GM23338 (cell line): Measurements from ENCODE around the gene CSTPP1. TPM values are rescaled to one million over a fixed set of nuclear protein-coding genes. Genes with fewer than 3 reads are reported as not detected.
A peak's percentile ranks its signal among the peaks of the same experiment; 100 is the strongest.

Experiments used
- ATAC-seq: fragments of 200-7000 bp; cut with Tn5 transposase; 3 replicates; pipeline ENCODE4 v1.9.1; 2020
- DNase-seq: peaks from one replicate; pipeline ENCODE4 v3.0.0-alpha.2; 2015; ENCODE audit warnings: low spot score
- H2AFZ ChIP-seq: fragments of 200-600 bp; sonication (generic); 2 replicates; pipeline ENCODE4 v1.8.0; 2016; ENCODE audit warnings: antibody characterized with exemption, mild to moderate bottlenecking, moderate library complexity
- H3F3A ChIP-seq: fragments of 200-600 bp; sonication (generic); replicated peaks from 2 replicates; pipeline ENCODE4 v1.8.0; 2017; ENCODE audit warnings: antibody characterized with exemption, mixed run types, low read depth
- H3K27ac ChIP-seq: fragments of 200-600 bp; sonication (generic); 2 replicates; pipeline ENCODE4 v1.6.1; 2016; ENCODE audit warnings: low read depth
- H3K27me3 ChIP-seq: fragments of 200-600 bp; sonication (generic); 2 replicates; pipeline ENCODE4 v1.8.0; 2016; ENCODE audit warnings: mild to moderate bottlenecking, mixed run types, moderate library complexity; ENCODE audit not compliant: insufficient read depth
- H3K36me3 ChIP-seq: fragments of 200-600 bp; sonication (generic); 2 replicates; pipeline ENCODE4 v1.8.0; 2016; ENCODE audit warnings: mild to moderate bottlenecking; ENCODE audit not compliant: insufficient read depth
- H3K4me1 ChIP-seq: fragments of 200-600 bp; sonication (generic); 2 replicates; pipeline ENCODE4 v1.8.0; 2016; ENCODE audit warnings: mild to moderate bottlenecking, moderate library complexity; ENCODE audit not compliant: insufficient read depth
- H3K4me2 ChIP-seq: fragments of 200-600 bp; sonication (generic); 2 replicates; pipeline ENCODE4 v1.7.1; 2017; ENCODE audit warnings: mixed run types
- H3K4me3 ChIP-seq: fragments of 200-600 bp; sonication (generic); 2 replicates; pipeline ENCODE4 v1.6.1; 2016; ENCODE audit warnings: mixed run types
- H3K79me2 ChIP-seq: fragments of 200-600 bp; sonication (generic); replicated peaks from 2 replicates; pipeline ENCODE4 v1.8.0; 2017; ENCODE audit warnings: mild to moderate bottlenecking; ENCODE audit not compliant: insufficient read depth
- H3K9me2 ChIP-seq: fragments of 200-600 bp; sonication (generic); 2 replicates; pipeline ENCODE4 v1.8.0; 2017; ENCODE audit not compliant: insufficient read depth
- H4K20me1 ChIP-seq: fragments of 200-600 bp; sonication (generic); replicated peaks from 2 replicates; pipeline ENCODE4 v1.8.0; 2017; ENCODE audit warnings: mild to moderate bottlenecking; ENCODE audit not compliant: insufficient read depth
- H3K27ac Mint-ChIP-seq: 2 replicates; pipeline ENCODE4 v1.8.0; 2020; ENCODE audit warnings: inconsistent platforms, mild to moderate bottlenecking, moderate library complexity, mixed read lengths
- H3K27me3 Mint-ChIP-seq: 3 replicates; pipeline ENCODE4 v1.8.0; 2022; ENCODE audit warnings: low read depth, mild to moderate bottlenecking, moderate library complexity, mixed read lengths, inconsistent platforms; ENCODE audit not compliant: insufficient read depth, poor library complexity
- H3K36me3 Mint-ChIP-seq: 3 replicates; pipeline ENCODE4 v1.8.0; 2021; ENCODE audit warnings: low read depth, mild to moderate bottlenecking, inconsistent platforms, moderate library complexity, mixed read lengths
- H3K4me1 Mint-ChIP-seq: 3 replicates; pipeline ENCODE4 v1.8.0; 2020; ENCODE audit warnings: mild to moderate bottlenecking, inconsistent platforms, mixed read lengths
- H3K4me3 Mint-ChIP-seq: 3 replicates; pipeline ENCODE4 v1.8.0; 2021; ENCODE audit warnings: moderate library complexity, mild to moderate bottlenecking, inconsistent platforms, mixed read lengths
- H3K9me3 Mint-ChIP-seq: 3 replicates; pipeline ENCODE4 v1.8.0; 2020; ENCODE audit warnings: moderate library complexity, mild to moderate bottlenecking, inconsistent platforms, mixed read lengths
- CREB1 ChIP-seq: fragments of 250-450 bp; sonication (Bioruptor Pico); IDR thresholded peaks from 2 replicates; pipeline ENCODE4 v1.5.0; 2020; ENCODE audit warnings: low read depth, mild to moderate bottlenecking, moderate library complexity
- EZH2 ChIP-seq: fragments of 200-600 bp; sonication (generic); IDR thresholded peaks from one replicate; pipeline ENCODE4 v1.8.0; 2017; ENCODE audit warnings: antibody characterized with exemption, mild to moderate bottlenecking, low read depth; ENCODE audit not compliant: unreplicated experiment
- EZH2phosphoT487 ChIP-seq: fragments of 200-600 bp; sonication (generic); IDR thresholded peaks from one replicate; pipeline ENCODE4 v1.8.1; 2018; ENCODE audit warnings: antibody characterized with exemption; ENCODE audit not compliant: unreplicated experiment
- JUNB ChIP-seq: IDR thresholded peaks from one replicate; pipeline ENCODE4 v1.6.1; 2016; ENCODE audit warnings: antibody characterized with exemption; ENCODE audit not compliant: unreplicated experiment
- NANOG ChIP-seq: IDR thresholded peaks from 2 replicates; pipeline ENCODE4 v1.6.1; 2016; ENCODE audit warnings: antibody characterized with exemption, borderline replicate concordance
- POLR2AphosphoS5 ChIP-seq: IDR thresholded peaks from 2 replicates; pipeline ENCODE4 v1.6.1; 2016; ENCODE audit warnings: antibody characterized with exemption, low read depth
- STAT1 ChIP-seq: IDR thresholded peaks from one replicate; pipeline ENCODE4 v1.6.1; 2016; ENCODE audit warnings: antibody characterized with exemption; ENCODE audit not compliant: unreplicated experiment
- ZNF114 ChIP-seq: fragments of 250-450 bp; sonication (Bioruptor Pico); IDR thresholded peaks from 2 replicates; pipeline ENCODE4 v1.5.0; 2020; ENCODE audit warnings: mild to moderate bottlenecking, moderate library complexity
- ZNF331 ChIP-seq: fragments of 250-450 bp; sonication (Bioruptor Pico); IDR thresholded peaks from 2 replicates; pipeline ENCODE4 v1.5.0; 2020; ENCODE audit warnings: low read depth, mild to moderate bottlenecking, moderate library complexity
- polyA plus RNA-seq: library from polyadenylated mRNA; unstranded; fragments of >200 nt; fragmentation: Nextera tagmentation; extraction: Ambion mirVana; gene quantifications from 2 replicates; pipeline ENCODE4 v1.2.1, GENCODE V29; 2016
- total RNA-seq: library from RNA; depleted of rRNA; stranded (reverse); fragments of >200 nt; shearing (Covaris generic); gene quantifications from 2 replicates; pipeline ENCODE4 v1.2.3, GENCODE V29; 2014
- TF ChIP-seq, protein P1 (sequence below): fragments of 250-450 bp; sonication (Bioruptor Pico); IDR thresholded peaks from 2 replicates; pipeline ENCODE4 v1.5.0; 2020; ENCODE audit warnings: mild to moderate bottlenecking, moderate library complexity
- TF ChIP-seq, protein P2 (sequence below): IDR thresholded peaks from 2 replicates; pipeline ENCODE4 v1.6.1; 2016; ENCODE audit warnings: antibody characterized with exemption
- TF ChIP-seq, protein P3 (sequence below), 2 experiments: fragments of 200-600 bp in 1 of 2; sonication (generic) in 1 of 2; conservative IDR thresholded peaks; 2 replicates each; pipeline versions ENCODE4 v1.5.1 to v1.6.1; 2016 to 2017; ENCODE audit warnings: antibody characterized with exemption in 2 of 2, low read depth in 2 of 2, mild to moderate bottlenecking in 2 of 2, moderate library complexity in 1 of 2
- TF ChIP-seq, protein P4 (sequence below): IDR thresholded peaks from one replicate; pipeline ENCODE4 v1.6.1; 2018; ENCODE audit warnings: antibody characterized with exemption; ENCODE audit not compliant: unreplicated experiment

CSTPP1 gene
- total and polyA plus RNA-seq, 2 experiments from 2014 or later: 23.5 to 42.6 TPM

DNA sequence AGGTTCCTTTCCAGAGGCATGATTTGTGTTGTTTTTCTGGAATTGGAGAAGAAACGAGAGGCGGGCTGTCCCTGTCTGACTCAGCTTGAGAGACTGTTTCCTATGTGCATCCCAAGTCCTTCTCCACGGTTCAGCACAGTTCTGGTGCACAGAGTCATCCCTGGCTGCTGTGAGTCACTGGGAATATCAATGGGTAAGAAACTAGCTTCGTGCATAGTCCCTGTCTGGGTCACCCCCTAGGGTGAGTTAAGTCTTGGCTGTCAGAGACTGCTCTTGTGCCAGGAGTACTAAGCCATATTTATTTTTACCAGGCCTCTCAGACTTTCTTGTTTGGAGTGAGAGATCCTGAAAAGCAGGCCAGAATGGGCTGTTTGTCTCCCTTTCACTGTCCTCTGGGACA is 15.8 kb upstream of the CSTPP1 start:
- 0 out of 2 replicates have a peak overlapping the region, but pooled peaks have one; percentile 38 for H2AFZ ChIP-seq
- no peak overlapping the region for H3K27ac ChIP-seq
- ATAC-seq (no peak), DNase-seq (no peak)
- no peaks in the 10 kb centered on the region; the same call in 2 of the 3 replicates for H3K9me3 Mint-ChIP-seq
- peaks cover 21% of the 10 kb centered on the region for H3K4me1 Mint-ChIP-seq
- peaks cover 15% of the 10 kb centered on the region for H3K4me1 ChIP-seq
- no peaks in the 10 kb centered on the region for H4K20me1 ChIP-seq
- peaks cover 8% of the 10 kb centered on the region for H3F3A ChIP-seq
- H3K9me2 ChIP-seq: no peaks in the 10 kb centered on the region
- no peak overlapping the region for H3K27ac Mint-ChIP-seq
- H3K79me2 ChIP-seq: peaks cover 15% of the 10 kb centered on the region
- peaks cover 3% of the 10 kb centered on the region for H3K36me3 Mint-ChIP-seq
- no peak for TF ChIP-seq STAT1
- no peak for TF ChIP-seq CREB1
- TF ChIP-seq ZNF331 (CRISPR knock-in tag): no peak
- TF ChIP-seq JUNB: no peak
- TF ChIP-seq, protein P1, sequence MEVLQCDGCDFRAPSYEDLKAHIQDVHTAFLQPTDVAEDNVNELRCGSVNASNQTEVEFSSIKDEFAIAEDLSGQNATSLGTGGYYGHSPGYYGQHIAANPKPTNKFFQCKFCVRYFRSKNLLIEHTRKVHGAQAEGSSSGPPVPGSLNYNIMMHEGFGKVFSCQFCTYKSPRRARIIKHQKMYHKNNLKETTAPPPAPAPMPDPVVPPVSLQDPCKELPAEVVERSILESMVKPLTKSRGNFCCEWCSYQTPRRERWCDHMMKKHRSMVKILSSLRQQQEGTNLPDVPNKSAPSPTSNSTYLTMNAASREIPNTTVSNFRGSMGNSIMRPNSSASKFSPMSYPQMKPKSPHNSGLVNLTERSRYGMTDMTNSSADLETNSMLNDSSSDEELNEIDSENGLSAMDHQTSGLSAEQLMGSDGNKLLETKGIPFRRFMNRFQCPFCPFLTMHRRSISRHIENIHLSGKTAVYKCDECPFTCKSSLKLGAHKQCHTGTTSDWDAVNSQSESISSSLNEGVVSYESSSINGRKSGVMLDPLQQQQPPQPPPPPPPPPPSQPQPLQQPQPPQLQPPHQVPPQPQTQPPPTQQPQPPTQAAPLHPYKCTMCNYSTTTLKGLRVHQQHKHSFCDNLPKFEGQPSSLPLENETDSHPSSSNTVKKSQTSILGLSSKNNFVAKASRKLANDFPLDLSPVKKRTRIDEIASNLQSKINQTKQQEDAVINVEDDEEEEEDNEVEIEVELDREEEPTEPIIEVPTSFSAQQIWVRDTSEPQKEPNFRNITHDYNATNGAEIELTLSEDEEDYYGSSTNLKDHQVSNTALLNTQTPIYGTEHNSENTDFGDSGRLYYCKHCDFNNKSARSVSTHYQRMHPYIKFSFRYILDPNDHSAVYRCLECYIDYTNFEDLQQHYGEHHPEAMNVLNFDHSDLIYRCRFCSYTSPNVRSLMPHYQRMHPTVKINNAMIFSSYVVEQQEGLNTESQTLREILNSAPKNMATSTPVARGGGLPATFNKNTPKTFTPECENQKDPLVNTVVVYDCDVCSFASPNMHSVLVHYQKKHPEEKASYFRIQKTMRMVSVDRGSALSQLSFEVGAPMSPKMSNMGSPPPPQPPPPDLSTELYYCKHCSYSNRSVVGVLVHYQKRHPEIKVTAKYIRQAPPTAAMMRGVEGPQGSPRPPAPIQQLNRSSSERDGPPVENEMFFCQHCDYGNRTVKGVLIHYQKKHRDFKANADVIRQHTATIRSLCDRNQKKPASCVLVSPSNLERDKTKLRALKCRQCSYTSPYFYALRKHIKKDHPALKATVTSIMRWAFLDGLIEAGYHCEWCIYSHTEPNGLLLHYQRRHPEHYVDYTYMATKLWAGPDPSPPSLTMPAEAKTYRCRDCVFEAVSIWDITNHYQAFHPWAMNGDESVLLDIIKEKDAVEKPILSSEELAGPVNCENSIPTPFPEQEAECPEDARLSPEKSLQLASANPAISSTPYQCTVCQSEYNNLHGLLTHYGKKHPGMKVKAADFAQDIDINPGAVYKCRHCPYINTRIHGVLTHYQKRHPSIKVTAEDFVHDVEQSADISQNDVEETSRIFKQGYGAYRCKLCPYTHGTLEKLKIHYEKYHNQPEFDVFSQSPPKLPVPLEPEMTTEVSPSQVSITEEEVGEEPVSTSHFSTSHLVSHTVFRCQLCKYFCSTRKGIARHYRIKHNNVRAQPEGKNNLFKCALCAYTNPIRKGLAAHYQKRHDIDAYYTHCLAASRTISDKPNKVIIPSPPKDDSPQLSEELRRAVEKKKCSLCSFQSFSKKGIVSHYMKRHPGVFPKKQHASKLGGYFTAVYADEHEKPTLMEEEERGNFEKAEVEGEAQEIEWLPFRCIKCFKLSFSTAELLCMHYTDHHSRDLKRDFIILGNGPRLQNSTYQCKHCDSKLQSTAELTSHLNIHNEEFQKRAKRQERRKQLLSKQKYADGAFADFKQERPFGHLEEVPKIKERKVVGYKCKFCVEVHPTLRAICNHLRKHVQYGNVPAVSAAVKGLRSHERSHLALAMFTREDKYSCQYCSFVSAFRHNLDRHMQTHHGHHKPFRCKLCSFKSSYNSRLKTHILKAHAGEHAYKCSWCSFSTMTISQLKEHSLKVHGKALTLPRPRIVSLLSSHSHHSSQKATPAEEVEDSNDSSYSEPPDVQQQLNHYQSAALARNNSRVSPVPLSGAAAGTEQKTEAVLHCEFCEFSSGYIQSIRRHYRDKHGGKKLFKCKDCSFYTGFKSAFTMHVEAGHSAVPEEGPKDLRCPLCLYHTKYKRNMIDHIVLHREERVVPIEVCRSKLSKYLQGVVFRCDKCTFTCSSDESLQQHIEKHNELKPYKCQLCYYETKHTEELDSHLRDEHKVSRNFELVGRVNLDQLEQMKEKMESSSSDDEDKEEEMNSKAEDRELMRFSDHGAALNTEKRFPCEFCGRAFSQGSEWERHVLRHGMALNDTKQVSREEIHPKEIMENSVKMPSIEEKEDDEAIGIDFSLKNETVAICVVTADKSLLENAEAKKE (CRISPR knock-in tag): no peak
- no peak for TF ChIP-seq EZH2
- TF ChIP-seq NANOG: no peak
- TF ChIP-seq, protein P2, sequence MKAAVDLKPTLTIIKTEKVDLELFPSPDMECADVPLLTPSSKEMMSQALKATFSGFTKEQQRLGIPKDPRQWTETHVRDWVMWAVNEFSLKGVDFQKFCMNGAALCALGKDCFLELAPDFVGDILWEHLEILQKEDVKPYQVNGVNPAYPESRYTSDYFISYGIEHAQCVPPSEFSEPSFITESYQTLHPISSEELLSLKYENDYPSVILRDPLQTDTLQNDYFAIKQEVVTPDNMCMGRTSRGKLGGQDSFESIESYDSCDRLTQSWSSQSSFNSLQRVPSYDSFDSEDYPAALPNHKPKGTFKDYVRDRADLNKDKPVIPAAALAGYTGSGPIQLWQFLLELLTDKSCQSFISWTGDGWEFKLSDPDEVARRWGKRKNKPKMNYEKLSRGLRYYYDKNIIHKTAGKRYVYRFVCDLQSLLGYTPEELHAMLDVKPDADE: no peak
- TF ChIP-seq, protein P3, sequence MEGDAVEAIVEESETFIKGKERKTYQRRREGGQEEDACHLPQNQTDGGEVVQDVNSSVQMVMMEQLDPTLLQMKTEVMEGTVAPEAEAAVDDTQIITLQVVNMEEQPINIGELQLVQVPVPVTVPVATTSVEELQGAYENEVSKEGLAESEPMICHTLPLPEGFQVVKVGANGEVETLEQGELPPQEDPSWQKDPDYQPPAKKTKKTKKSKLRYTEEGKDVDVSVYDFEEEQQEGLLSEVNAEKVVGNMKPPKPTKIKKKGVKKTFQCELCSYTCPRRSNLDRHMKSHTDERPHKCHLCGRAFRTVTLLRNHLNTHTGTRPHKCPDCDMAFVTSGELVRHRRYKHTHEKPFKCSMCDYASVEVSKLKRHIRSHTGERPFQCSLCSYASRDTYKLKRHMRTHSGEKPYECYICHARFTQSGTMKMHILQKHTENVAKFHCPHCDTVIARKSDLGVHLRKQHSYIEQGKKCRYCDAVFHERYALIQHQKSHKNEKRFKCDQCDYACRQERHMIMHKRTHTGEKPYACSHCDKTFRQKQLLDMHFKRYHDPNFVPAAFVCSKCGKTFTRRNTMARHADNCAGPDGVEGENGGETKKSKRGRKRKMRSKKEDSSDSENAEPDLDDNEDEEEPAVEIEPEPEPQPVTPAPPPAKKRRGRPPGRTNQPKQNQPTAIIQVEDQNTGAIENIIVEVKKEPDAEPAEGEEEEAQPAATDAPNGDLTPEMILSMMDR (conservative IDR thresholded peaks at IDR 0.05; ENCODE audit: low read depth in 2 of 2): no peak
- no peak for TF ChIP-seq EZH2phosphoT487
- no peak for TF ChIP-seq POLR2AphosphoS5
- TF ChIP-seq, protein P4, sequence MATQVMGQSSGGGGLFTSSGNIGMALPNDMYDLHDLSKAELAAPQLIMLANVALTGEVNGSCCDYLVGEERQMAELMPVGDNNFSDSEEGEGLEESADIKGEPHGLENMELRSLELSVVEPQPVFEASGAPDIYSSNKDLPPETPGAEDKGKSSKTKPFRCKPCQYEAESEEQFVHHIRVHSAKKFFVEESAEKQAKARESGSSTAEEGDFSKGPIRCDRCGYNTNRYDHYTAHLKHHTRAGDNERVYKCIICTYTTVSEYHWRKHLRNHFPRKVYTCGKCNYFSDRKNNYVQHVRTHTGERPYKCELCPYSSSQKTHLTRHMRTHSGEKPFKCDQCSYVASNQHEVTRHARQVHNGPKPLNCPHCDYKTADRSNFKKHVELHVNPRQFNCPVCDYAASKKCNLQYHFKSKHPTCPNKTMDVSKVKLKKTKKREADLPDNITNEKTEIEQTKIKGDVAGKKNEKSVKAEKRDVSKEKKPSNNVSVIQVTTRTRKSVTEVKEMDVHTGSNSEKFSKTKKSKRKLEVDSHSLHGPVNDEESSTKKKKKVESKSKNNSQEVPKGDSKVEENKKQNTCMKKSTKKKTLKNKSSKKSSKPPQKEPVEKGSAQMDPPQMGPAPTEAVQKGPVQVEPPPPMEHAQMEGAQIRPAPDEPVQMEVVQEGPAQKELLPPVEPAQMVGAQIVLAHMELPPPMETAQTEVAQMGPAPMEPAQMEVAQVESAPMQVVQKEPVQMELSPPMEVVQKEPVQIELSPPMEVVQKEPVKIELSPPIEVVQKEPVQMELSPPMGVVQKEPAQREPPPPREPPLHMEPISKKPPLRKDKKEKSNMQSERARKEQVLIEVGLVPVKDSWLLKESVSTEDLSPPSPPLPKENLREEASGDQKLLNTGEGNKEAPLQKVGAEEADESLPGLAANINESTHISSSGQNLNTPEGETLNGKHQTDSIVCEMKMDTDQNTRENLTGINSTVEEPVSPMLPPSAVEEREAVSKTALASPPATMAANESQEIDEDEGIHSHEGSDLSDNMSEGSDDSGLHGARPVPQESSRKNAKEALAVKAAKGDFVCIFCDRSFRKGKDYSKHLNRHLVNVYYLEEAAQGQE: no peak
- TF ChIP-seq ZNF114 (CRISPR knock-in tag): no peak
- H3K4me3 ChIP-seq: no peak overlapping the region
- no peaks in the 10 kb centered on the region for H3K36me3 ChIP-seq
- peaks cover 20% of the 10 kb centered on the region for H3K27me3 ChIP-seq
- no peak overlapping the region for H3K4me3 Mint-ChIP-seq
- H3K27me3 Mint-ChIP-seq: peaks cover 30% of the 10 kb centered on the region
- H3K4me2 ChIP-seq: no peak overlapping the region
